Hepatocyte (in vitro differentiated cells): Measurements from ENCODE around the gene EFNB2.

Source experiments
- EZH2 ChIP-seq: fragments of 200-600 bp; sonication (generic); IDR thresholded peaks from 2 replicates; pipeline ENCODE4 v1.6.1; 2016; ENCODE audit warnings: antibody characterized with exemption, mild to moderate bottlenecking, borderline replicate concordance
- TF ChIP-seq, protein P1 (sequence below): fragments of 200-600 bp; sonication (generic); IDR thresholded peaks from 2 replicates; pipeline ENCODE4 v1.5.1; 2016; ENCODE audit warnings: antibody characterized with exemption, mild to moderate bottlenecking; ENCODE audit not compliant: poor library complexity

DNA sequence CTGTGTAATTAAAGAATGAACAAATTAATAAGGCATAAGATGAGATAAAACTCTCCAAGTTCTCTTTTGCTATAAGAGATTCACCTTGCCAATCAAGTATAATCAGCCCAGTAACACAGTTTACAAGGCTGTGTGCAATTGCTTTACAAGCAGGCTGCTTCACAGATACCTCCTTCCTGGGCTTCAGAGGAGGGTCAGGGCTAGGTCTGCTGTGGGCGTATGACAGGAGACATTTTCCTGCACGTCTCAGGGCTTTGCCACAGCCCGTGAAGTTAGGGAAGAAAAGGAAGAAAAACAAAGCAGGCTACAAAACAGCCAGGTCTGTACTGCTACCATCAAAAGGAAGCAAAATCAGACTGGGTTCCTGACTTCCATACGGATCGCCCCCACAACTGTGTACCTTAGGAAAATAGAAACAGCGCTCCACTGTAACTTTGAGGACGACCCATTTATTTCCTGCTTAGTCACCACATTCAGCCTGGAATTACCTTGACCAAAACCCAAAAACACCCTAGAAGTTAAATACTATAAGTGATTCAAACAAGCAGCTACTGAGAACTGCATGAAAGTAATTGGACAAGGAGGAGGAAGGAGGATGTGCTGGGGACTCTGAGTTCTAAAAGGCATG, 12.4 kb downstream of the EFNB2 start:
- TF ChIP-seq, protein P1, sequence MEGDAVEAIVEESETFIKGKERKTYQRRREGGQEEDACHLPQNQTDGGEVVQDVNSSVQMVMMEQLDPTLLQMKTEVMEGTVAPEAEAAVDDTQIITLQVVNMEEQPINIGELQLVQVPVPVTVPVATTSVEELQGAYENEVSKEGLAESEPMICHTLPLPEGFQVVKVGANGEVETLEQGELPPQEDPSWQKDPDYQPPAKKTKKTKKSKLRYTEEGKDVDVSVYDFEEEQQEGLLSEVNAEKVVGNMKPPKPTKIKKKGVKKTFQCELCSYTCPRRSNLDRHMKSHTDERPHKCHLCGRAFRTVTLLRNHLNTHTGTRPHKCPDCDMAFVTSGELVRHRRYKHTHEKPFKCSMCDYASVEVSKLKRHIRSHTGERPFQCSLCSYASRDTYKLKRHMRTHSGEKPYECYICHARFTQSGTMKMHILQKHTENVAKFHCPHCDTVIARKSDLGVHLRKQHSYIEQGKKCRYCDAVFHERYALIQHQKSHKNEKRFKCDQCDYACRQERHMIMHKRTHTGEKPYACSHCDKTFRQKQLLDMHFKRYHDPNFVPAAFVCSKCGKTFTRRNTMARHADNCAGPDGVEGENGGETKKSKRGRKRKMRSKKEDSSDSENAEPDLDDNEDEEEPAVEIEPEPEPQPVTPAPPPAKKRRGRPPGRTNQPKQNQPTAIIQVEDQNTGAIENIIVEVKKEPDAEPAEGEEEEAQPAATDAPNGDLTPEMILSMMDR, result no peak
- TF ChIP-seq EZH2, result no peak
